HepG2 (cell line): ENCODE measurements around the gene ACP2. TPM values are rescaled to one million over a fixed set of nuclear protein-coding genes. Genes with fewer than 3 reads are reported as not detected.
A peak's percentile ranks its signal among the peaks of the same experiment; 100 is the strongest.

Experiments used
- FOXK2 ChIP-seq: fragments of 450-650 bp; IDR thresholded peaks from 2 replicates; pipeline ENCODE4 v1.6.1; 2016
- MXD4 ChIP-seq: IDR thresholded peaks from 2 replicates; pipeline ENCODE4 v1.6.1; 2016; ENCODE audit warnings: mild to moderate bottlenecking, missing biosample characterization, missing genetic modification reagents
- NCOA1 ChIP-seq: sonication (generic); formaldehyde crosslinking; IDR thresholded peaks from 2 replicates; pipeline ENCODE4 v1.9.0; 2021; ENCODE audit warnings: missing genetic modification reagents
- NFATC3 ChIP-seq: sonication (generic); formaldehyde crosslinking; IDR thresholded peaks from 2 replicates; pipeline ENCODE4 v1.5.1; 2020; ENCODE audit warnings: mild to moderate bottlenecking, missing genetic modification reagents
- RCOR2 ChIP-seq: IDR thresholded peaks from 2 replicates; pipeline ENCODE4 v1.6.1; 2016; ENCODE audit warnings: missing biosample characterization, missing genetic modification reagents
- SALL1 ChIP-seq: sonication (generic); formaldehyde crosslinking; IDR thresholded peaks from 2 replicates; pipeline ENCODE4 v1.8.0; 2022; ENCODE audit warnings: mild to moderate bottlenecking, missing genetic modification reagents
- SMARCC2 ChIP-seq: fragments of 450-650 bp; IDR thresholded peaks from 2 replicates; pipeline ENCODE4 v1.6.1; 2017; ENCODE audit warnings: antibody characterized with exemption, mild to moderate bottlenecking
- TARDBP ChIP-seq: sonication (generic); formaldehyde crosslinking; IDR thresholded peaks from 2 replicates; pipeline ENCODE4 v1.8.0; 2022; ENCODE audit warnings: mild to moderate bottlenecking, missing genetic modification reagents
- XRCC5 ChIP-seq: fragments of 200-400 bp; formaldehyde crosslinking; optimal IDR thresholded peaks from 2 replicates; pipeline ENCODE3; 2017; ENCODE audit warnings: mild to moderate bottlenecking, low read length
- ZNF337 ChIP-seq: sonication (generic); formaldehyde crosslinking; IDR thresholded peaks from 2 replicates; pipeline ENCODE4 v1.5.1; 2020; ENCODE audit warnings: missing genetic modification reagents, low read depth, mild to moderate bottlenecking, borderline replicate concordance
- ZNF572 ChIP-seq: sonication (generic); formaldehyde crosslinking; IDR thresholded peaks from 2 replicates; pipeline ENCODE4 v1.5.1; 2020; ENCODE audit warnings: mild to moderate bottlenecking, missing genetic modification reagents
- ZNF746 ChIP-seq: sonication (generic); formaldehyde crosslinking; IDR thresholded peaks from 2 replicates; pipeline ENCODE4 v1.8.0; 2022; ENCODE audit warnings: mild to moderate bottlenecking, missing genetic modification reagents
- ZNF773 ChIP-seq: sonication (generic); formaldehyde crosslinking; IDR thresholded peaks from 2 replicates; pipeline ENCODE4 v1.4.0; 2020; ENCODE audit warnings: missing genetic modification reagents, borderline replicate concordance
- polyA plus RNA-seq, 8 experiments: library from polyadenylated mRNA; depleted of rRNA in 3 of 8; stranded (reverse) in 7 of 8; unstranded in 1 of 8; fragments of >200 nt; fragmentation: Illumina TruSeq in 4 of 8; extraction: Trizol in 4 of 8; gene quantifications; 2 replicates each; pipeline versions ENCODE4 v1.2.1 to v1.2.3, GENCODE V29; 2011 to 2016; ENCODE audit warnings: low read depth in 4 of 8, missing spikeins in 1 of 8, mixed read lengths in 1 of 8; ENCODE audit not compliant: insufficient read depth in 1 of 8
- total RNA-seq, 5 experiments: library from RNA; depleted of rRNA; stranded (reverse); fragments of >200 nt; fragmentation: Illumina TruSeq; extraction: Trizol; gene quantifications; 2 replicates each; pipeline ENCODE4 v1.2.3, GENCODE V29; 2016; ENCODE audit warnings: low read depth in 1 of 5
- TF ChIP-seq, protein P1 (sequence below): IDR thresholded peaks from 2 replicates; pipeline ENCODE4 v1.6.1; 2012; ENCODE audit warnings: low read depth, low read length, improper control_type of control experiment
- TF ChIP-seq, protein P2 (sequence below): sonication (generic); formaldehyde crosslinking; IDR thresholded peaks from 2 replicates; pipeline ENCODE4 v1.5.0; 2020; ENCODE audit warnings: mild to moderate bottlenecking, missing genetic modification reagents
- TF ChIP-seq, protein P3 (sequence below): sonication (generic); formaldehyde crosslinking; IDR thresholded peaks from 2 replicates; pipeline ENCODE4 v1.4.0; 2020; ENCODE audit warnings: missing genetic modification reagents
- TF ChIP-seq, protein P4 (sequence below): sonication (generic); formaldehyde crosslinking; IDR thresholded peaks from 2 replicates; pipeline ENCODE4 v1.4.0; 2020; ENCODE audit warnings: missing genetic modification reagents, low read depth, mild to moderate bottlenecking, borderline replicate concordance
- TF ChIP-seq, protein P5 (sequence below): sonication (generic); formaldehyde crosslinking; IDR thresholded peaks from 2 replicates; pipeline ENCODE4 v1.4.0; 2020; ENCODE audit warnings: mild to moderate bottlenecking, missing genetic modification reagents

ACP2 gene
- total and polyA plus RNA-seq, 2 of the 13 experiments (the other 11 are each of a cell fraction or from before 2014, with no cell fraction given) = 17.7 to 20.2 TPM

DNA sequence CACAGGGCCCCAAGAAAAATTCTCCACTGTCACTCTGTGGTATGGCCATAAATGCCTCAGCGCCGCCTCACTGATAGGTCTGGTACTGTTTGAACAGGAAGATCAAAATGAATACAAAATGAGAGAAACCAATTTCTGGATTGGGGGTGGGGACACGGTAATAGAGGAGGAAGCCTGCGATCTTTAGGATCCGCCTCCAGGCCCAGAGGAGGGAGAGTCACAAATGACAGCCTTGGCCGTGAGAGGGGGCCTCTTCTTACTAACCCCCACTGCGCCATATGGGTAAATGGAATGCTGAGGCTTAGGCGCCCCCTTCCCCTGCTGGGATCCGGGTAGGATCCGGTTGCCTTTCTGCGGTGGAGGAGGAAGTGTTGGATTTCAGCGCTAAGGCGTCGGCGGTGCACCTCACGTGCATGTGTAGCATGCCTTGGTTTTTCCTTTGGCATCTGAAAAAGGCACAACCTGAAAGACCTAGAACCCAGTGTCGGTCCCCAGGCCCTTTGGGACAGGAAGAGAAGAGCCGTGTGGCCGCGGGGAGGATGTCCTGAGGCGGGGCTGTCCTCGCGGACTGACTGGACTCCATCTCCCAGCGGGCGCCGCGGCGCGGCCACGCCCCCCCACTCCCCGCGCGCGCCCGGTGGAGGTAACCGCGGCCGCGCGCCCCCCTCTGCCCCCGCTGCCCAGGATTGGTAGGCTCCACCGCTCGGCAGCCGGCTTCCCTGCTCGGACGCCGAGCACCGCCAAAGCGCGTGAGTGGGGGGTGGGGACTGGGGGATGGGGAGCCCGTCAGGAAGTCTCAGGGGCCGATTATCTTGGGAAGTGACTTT, 20.6 kb upstream of the ACP2 start (continued):
- TF ChIP-seq, protein P1, sequence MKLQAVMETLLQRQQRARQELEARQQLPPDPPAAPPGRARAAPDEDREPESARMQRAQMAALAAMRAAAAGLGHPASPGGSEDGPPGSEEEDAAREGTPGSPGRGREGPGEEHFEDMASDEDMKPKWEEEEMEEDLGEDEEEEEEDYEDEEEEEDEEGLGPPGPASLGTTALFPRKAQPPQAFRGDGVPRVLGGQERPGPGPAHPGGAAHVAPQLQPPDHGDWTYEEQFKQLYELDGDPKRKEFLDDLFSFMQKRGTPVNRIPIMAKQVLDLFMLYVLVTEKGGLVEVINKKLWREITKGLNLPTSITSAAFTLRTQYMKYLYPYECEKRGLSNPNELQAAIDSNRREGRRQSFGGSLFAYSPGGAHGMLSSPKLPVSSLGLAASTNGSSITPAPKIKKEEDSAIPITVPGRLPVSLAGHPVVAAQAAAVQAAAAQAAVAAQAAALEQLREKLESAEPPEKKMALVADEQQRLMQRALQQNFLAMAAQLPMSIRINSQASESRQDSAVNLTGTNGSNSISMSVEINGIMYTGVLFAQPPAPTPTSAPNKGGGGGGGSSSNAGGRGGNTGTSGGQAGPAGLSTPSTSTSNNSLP = 0 out of 2 replicates have a peak, but pooled peaks have one; percentile 45
- TF ChIP-seq TARDBP (CRISPR knock-in tag) (peak; percentile 69), ZNF572 (CRISPR knock-in tag) (0 out of 2 replicates have a peak, but pooled peaks have one; percentile 41), NCOA1 (CRISPR knock-in tag) (no peak; the same call in 1 of the 2 replicates), SALL1 (CRISPR knock-in tag) (no peak; the same call in 1 of the 2 replicates), RCOR2 (CRISPR knock-in tag) (no peak), SMARCC2 (no peak), MXD4 (CRISPR knock-in tag) (no peak; the same call in 1 of the 2 replicates), ZNF773 (CRISPR knock-in tag) (no peak), FOXK2 (peak; percentile 93), NFATC3 (CRISPR knock-in tag) (no peak), ZNF746 (CRISPR knock-in tag) (no peak), XRCC5 (peak; percentile 40), ZNF337 (CRISPR knock-in tag) (no peak)
- TF ChIP-seq, protein P2, sequence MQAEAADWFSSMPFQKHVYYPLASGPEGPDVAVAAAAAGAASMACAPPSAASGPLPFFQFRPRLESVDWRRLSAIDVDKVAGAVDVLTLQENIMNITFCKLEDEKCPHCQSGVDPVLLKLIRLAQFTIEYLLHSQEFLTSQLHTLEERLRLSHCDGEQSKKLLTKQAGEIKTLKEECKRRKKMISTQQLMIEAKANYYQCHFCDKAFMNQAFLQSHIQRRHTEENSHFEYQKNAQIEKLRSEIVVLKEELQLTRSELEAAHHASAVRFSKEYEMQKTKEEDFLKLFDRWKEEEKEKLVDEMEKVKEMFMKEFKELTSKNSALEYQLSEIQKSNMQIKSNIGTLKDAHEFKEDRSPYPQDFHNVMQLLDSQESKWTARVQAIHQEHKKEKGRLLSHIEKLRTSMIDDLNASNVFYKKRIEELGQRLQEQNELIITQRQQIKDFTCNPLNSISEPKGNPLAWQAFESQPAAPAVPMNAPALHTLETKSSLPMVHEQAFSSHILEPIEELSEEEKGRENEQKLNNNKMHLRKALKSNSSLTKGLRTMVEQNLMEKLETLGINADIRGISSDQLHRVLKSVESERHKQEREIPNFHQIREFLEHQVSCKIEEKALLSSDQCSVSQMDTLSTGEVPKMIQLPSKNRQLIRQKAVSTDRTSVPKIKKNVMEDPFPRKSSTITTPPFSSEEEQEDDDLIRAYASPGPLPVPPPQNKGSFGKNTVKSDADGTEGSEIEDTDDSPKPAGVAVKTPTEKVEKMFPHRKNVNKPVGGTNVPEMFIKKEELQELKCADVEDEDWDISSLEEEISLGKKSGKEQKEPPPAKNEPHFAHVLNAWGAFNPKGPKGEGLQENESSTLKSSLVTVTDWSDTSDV (CRISPR knock-in tag) = no peak
- TF ChIP-seq, protein P3, sequence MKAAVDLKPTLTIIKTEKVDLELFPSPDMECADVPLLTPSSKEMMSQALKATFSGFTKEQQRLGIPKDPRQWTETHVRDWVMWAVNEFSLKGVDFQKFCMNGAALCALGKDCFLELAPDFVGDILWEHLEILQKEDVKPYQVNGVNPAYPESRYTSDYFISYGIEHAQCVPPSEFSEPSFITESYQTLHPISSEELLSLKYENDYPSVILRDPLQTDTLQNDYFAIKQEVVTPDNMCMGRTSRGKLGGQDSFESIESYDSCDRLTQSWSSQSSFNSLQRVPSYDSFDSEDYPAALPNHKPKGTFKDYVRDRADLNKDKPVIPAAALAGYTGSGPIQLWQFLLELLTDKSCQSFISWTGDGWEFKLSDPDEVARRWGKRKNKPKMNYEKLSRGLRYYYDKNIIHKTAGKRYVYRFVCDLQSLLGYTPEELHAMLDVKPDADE (CRISPR knock-in tag) = no peak
- TF ChIP-seq, protein P4, sequence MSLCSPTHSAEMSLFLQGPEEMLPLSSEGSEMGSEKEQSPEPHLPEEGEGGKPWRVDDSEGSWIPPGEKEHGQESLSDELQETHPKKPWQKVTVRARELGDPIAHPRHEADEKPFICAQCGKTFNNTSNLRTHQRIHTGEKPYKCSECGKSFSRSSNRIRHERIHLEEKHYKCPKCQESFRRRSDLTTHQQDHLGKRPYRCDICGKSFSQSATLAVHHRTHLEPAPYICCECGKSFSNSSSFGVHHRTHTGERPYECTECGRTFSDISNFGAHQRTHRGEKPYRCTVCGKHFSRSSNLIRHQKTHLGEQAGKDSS (CRISPR knock-in tag) = no peak
- TF ChIP-seq, protein P5, sequence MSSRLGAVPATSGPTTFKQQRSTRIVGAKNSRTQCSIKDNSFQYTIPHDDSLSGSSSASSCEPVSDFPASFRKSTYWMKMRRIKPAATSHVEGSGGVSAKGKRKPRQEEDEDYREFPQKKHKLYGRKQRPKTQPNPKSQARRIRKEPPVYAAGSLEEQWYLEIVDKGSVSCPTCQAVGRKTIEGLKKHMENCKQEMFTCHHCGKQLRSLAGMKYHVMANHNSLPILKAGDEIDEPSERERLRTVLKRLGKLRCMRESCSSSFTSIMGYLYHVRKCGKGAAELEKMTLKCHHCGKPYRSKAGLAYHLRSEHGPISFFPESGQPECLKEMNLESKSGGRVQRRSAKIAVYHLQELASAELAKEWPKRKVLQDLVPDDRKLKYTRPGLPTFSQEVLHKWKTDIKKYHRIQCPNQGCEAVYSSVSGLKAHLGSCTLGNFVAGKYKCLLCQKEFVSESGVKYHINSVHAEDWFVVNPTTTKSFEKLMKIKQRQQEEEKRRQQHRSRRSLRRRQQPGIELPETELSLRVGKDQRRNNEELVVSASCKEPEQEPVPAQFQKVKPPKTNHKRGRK (CRISPR knock-in tag) = no peak
